SU-DHL-6 (cell line): ENCODE results near the gene CPLX4.

Source experiments
- H2AFZ ChIP-seq: fragments of 200-600 bp; sonication (generic); 2 replicates; pipeline ENCODE4 v1.6.1; 2014; ENCODE audit warnings: low read depth, mild to moderate bottlenecking, moderate library complexity, mixed read lengths, antibody characterized with exemption, low read length; ENCODE audit not compliant: severe bottlenecking
- H3F3A ChIP-seq: fragments of 200-600 bp; shearing (Covaris generic); 2 replicates; pipeline ENCODE4 v1.6.0; 2016; ENCODE audit warnings: antibody characterized with exemption, mild to moderate bottlenecking; ENCODE audit not compliant: insufficient read depth
- H3K27ac ChIP-seq: fragments of 200-600 bp; sonication (generic); 2 replicates; pipeline ENCODE4 v1.5.1; 2016; ENCODE audit warnings: low read depth, mild to moderate bottlenecking, low read length, moderate library complexity, mixed read lengths
- H3K27me3 ChIP-seq: fragments of 200-600 bp; sonication (generic), shearing (Covaris generic); 2 replicates; pipeline ENCODE4 v1.6.0; 2014; ENCODE audit warnings: mild to moderate bottlenecking, low read length
- H3K36me3 ChIP-seq: fragments of 200-600 bp; sonication (generic); 2 replicates; pipeline ENCODE4 v1.6.1; 2014; ENCODE audit warnings: mild to moderate bottlenecking, low read length, mixed read lengths
- H3K4me2 ChIP-seq: fragments of 300-600, 200-600 bp; shearing (Covaris generic), sonication (generic); 2 replicates; pipeline ENCODE4 v1.6.0; 2014; ENCODE audit warnings: low read length, low read depth, mild to moderate bottlenecking; ENCODE audit not compliant: poor library complexity, severe bottlenecking
- H3K4me3 ChIP-seq: fragments of 200-600 bp; sonication (generic); 2 replicates; pipeline ENCODE4 v1.5.1; 2014; ENCODE audit warnings: antibody characterized with exemption, low read length, mild to moderate bottlenecking, mixed read lengths; ENCODE audit not compliant: insufficient read depth, poor library complexity, severe bottlenecking
- H3K79me2 ChIP-seq: fragments of 200-600 bp; sonication (generic); 2 replicates; pipeline ENCODE4 v1.6.1; 2014; ENCODE audit warnings: mild to moderate bottlenecking, low read length, moderate library complexity; ENCODE audit not compliant: insufficient read depth
- H3K9ac ChIP-seq: fragments of 200-600 bp; sonication (generic); 2 replicates; pipeline ENCODE4 v1.7.0; 2014; ENCODE audit warnings: mild to moderate bottlenecking, low read length
- H3K9me2 ChIP-seq: fragments of 200-600 bp; sonication (generic); replicated peaks from 2 replicates; pipeline ENCODE4 v1.6.1; 2014; ENCODE audit warnings: low read length; ENCODE audit not compliant: insufficient read depth
- H3K9me3 ChIP-seq: fragments of 200-600 bp; sonication (generic); 2 replicates; pipeline ENCODE4 v1.6.1; 2014; ENCODE audit warnings: low read length, mixed read lengths; ENCODE audit not compliant: insufficient read depth
- H4K20me1 ChIP-seq: fragments of 200-600 bp; sonication (generic); 2 replicates; pipeline ENCODE4 v1.6.1; 2014; ENCODE audit warnings: low read depth, mild to moderate bottlenecking, antibody characterized with exemption, low read length, moderate library complexity, mixed read lengths
- CTCF ChIP-seq: fragments of 200-600 bp; sonication (generic); IDR thresholded peaks from one replicate; pipeline ENCODE4 v1.5.1; 2017; ENCODE audit warnings: antibody characterized with exemption, mild to moderate bottlenecking, low read length, moderate library complexity; ENCODE audit not compliant: insufficient read depth, poor library complexity, severe bottlenecking
- EZH2phosphoT487 ChIP-seq: fragments of 200-600 bp; sonication (generic), shearing (Covaris generic); conservative IDR thresholded peaks from 2 replicates; pipeline ENCODE4 v1.6.1; 2018; ENCODE audit warnings: mild to moderate bottlenecking, antibody characterized with exemption, low read length, moderate library complexity, mixed read lengths

CPLX4 gene

GRCh38 chr18:59279193-59279592, 39.3 kb downstream of the CPLX4 start:
- H3K9me2 ChIP-seq, result no peaks in the 10 kb centered on the region
- H2AFZ ChIP-seq, result no peak overlapping the region
- H3K4me2 ChIP-seq, result no peak overlapping the region
- H3K36me3 ChIP-seq, result no peaks in the 10 kb centered on the region
- H3K27ac ChIP-seq, result no peak overlapping the region
- H3K4me3 ChIP-seq, result no peak overlapping the region
- no peaks in the 10 kb centered on the region for H3K27me3 ChIP-seq
- H3K9ac ChIP-seq, result no peak overlapping the region
- H3K9me3 ChIP-seq, result no peaks in the 10 kb centered on the region
- TF ChIP-seq EZH2phosphoT487 (no peak), CTCF (no peak)
- no peaks in the 10 kb centered on the region for H3K79me2 ChIP-seq
- H3F3A ChIP-seq, result no peaks in the 10 kb centered on the region
- no peaks in the 10 kb centered on the region for H4K20me1 ChIP-seq

DNA sequence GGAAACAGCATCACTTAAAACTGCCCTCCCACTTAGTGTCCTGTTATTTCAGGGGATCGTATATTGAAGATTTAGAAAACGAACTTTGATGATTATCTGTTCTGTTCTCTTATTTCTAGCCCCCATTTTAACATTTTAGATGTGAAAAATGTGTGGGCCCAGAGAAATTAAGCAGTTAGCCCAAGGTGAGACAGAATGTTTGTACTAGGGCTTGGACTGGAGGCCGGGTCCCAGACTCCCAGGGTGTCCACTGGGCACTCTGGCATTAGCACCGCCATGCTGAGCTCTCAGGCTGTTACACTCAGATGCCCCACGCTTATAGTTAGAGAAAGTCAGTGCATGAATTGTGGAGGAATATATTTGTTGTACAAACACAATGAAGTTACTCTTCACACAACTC, 39.7 kb downstream of the CPLX4 start:
- H3K27me3 ChIP-seq, result no peaks in the 10 kb centered on the region

GRCh38 chr18:59276047-59276446, 42.4 kb downstream of the CPLX4 start:
- H3K36me3 ChIP-seq, result no peaks in the 10 kb centered on the region
- H3K9me2 ChIP-seq, result no peaks in the 10 kb centered on the region
- no peak overlapping the region for H3K4me3 ChIP-seq
- H2AFZ ChIP-seq, result no peak overlapping the region
- no peaks in the 10 kb centered on the region for H3K79me2 ChIP-seq
- H3K27ac ChIP-seq, result no peak overlapping the region
- H3K9me3 ChIP-seq, result no peaks in the 10 kb centered on the region
- no peak for TF ChIP-seq CTCF
- TF ChIP-seq EZH2phosphoT487, result no peak
- no peaks in the 10 kb centered on the region for H3K27me3 ChIP-seq
- H3F3A ChIP-seq, result no peaks in the 10 kb centered on the region
- H3K9ac ChIP-seq, result no peak overlapping the region
- H3K4me2 ChIP-seq, result no peak overlapping the region
- H4K20me1 ChIP-seq, result no peaks in the 10 kb centered on the region

More for the DNA sequence above, 39.7 kb downstream of the CPLX4 start:
- H3K4me3 ChIP-seq, result no peak overlapping the region
- H4K20me1 ChIP-seq, result no peaks in the 10 kb centered on the region
- H3K9me2 ChIP-seq, result no peaks in the 10 kb centered on the region
- no peak overlapping the region for H2AFZ ChIP-seq
- no peak overlapping the region for H3K27ac ChIP-seq
- TF ChIP-seq CTCF (no peak), EZH2phosphoT487 (0 out of 2 replicates have a peak, but pooled peaks have one; percentile 36)
- H3K4me2 ChIP-seq, result no peak overlapping the region
- no peaks in the 10 kb centered on the region for H3K9me3 ChIP-seq
- H3F3A ChIP-seq, result no peaks in the 10 kb centered on the region
- H3K9ac ChIP-seq, result no peak overlapping the region
- H3K36me3 ChIP-seq, result no peaks in the 10 kb centered on the region
- no peaks in the 10 kb centered on the region for H3K79me2 ChIP-seq
